ENCODE measurements around the gene C2orf49. TPM values are rescaled to one million over a fixed set of nuclear protein-coding genes. Genes with fewer than 3 reads are reported as not detected.

C2orf49 gene
- total RNA-seq, 1 donor from 2014 or later, result 21.2 TPM

GRCh38 chr2:105335469-105335868 lies 1.9 kb upstream of the C2orf49 start:
- no peak for DNase-seq (ENCODE audit: low read depth)
- no peak for TF ChIP-seq CTCF (conservative IDR thresholded peaks at IDR 0.05; ENCODE audit: low read depth, low read length)
- H3K4me3 ChIP-seq (ENCODE audit: low read depth, low read length), result no peak overlapping the region

- peak overlapping the region; percentile 97 for H3K4me3 ChIP-seq (ENCODE audit: low read depth, low read length)
- no peak for TF ChIP-seq CTCF (conservative IDR thresholded peaks at IDR 0.05; ENCODE audit: low read depth, low read length)
- no peak for DNase-seq (ENCODE audit: low read depth)
These were observed 586 bp upstream of the C2orf49 start for GRCh38 chr2:105336786-105337121.

GRCh38 chr2:105338020-105338385 lies 663 bp downstream of the C2orf49 start:
- no peak for DNase-seq (ENCODE audit: low read depth)
- H3K4me3 ChIP-seq (ENCODE audit: low read depth, low read length), result peak overlapping the region; percentile 97
- no peak for TF ChIP-seq CTCF (conservative IDR thresholded peaks at IDR 0.05; ENCODE audit: low read depth, low read length)

- TF ChIP-seq CTCF (conservative IDR thresholded peaks at IDR 0.05; ENCODE audit: low read depth, low read length), result no peak
- H3K4me3 ChIP-seq (ENCODE audit: low read depth, low read length), result no peak overlapping the region
- DNase-seq (ENCODE audit: low read depth), result no peak
These were observed 2.1 kb downstream of the C2orf49 start for GRCh38 chr2:105339414-105339813.

GRCh38 chr2:105344704-105345345 lies 7.5 kb downstream of the C2orf49 start:
- no peak overlapping the region for H3K4me3 ChIP-seq (ENCODE audit: low read depth, low read length)
- DNase-seq (ENCODE audit: low read depth), result no peak
- peak; percentile 43 for TF ChIP-seq CTCF (conservative IDR thresholded peaks at IDR 0.05; ENCODE audit: low read depth, low read length)

GRCh38 chr2:105357122-105357521 lies 19.8 kb downstream of the C2orf49 start:
- no peak for DNase-seq (ENCODE audit: low read depth)
- TF ChIP-seq CTCF (conservative IDR thresholded peaks at IDR 0.05; ENCODE audit: low read depth, low read length), result no peak
- H3K4me3 ChIP-seq (ENCODE audit: low read depth, low read length), result no peak overlapping the region

GRCh38 chr2:105358593-105358992 lies 21.3 kb downstream of the C2orf49 start:
- H3K4me3 ChIP-seq (ENCODE audit: low read depth, low read length), result no peak overlapping the region
- TF ChIP-seq CTCF (conservative IDR thresholded peaks at IDR 0.05; ENCODE audit: low read depth, low read length), result no peak
- no peak for DNase-seq (ENCODE audit: low read depth)
